ENCODE measurements around the gene SPATS2L.

- no peak for TF ChIP-seq POLR2A (IDR thresholded peaks at IDR 0.05)
- TF ChIP-seq, protein P1, sequence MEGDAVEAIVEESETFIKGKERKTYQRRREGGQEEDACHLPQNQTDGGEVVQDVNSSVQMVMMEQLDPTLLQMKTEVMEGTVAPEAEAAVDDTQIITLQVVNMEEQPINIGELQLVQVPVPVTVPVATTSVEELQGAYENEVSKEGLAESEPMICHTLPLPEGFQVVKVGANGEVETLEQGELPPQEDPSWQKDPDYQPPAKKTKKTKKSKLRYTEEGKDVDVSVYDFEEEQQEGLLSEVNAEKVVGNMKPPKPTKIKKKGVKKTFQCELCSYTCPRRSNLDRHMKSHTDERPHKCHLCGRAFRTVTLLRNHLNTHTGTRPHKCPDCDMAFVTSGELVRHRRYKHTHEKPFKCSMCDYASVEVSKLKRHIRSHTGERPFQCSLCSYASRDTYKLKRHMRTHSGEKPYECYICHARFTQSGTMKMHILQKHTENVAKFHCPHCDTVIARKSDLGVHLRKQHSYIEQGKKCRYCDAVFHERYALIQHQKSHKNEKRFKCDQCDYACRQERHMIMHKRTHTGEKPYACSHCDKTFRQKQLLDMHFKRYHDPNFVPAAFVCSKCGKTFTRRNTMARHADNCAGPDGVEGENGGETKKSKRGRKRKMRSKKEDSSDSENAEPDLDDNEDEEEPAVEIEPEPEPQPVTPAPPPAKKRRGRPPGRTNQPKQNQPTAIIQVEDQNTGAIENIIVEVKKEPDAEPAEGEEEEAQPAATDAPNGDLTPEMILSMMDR (IDR thresholded peaks at IDR 0.05), result no peak
These were observed 147.5 kb downstream of the SPATS2L start for GRCh38 chr2:200453853-200454534.

Measured in breast epithelium (tissue), 3 donors.